Measurements from ENCODE around the gene MYL11.

MYL11 gene

DNA sequence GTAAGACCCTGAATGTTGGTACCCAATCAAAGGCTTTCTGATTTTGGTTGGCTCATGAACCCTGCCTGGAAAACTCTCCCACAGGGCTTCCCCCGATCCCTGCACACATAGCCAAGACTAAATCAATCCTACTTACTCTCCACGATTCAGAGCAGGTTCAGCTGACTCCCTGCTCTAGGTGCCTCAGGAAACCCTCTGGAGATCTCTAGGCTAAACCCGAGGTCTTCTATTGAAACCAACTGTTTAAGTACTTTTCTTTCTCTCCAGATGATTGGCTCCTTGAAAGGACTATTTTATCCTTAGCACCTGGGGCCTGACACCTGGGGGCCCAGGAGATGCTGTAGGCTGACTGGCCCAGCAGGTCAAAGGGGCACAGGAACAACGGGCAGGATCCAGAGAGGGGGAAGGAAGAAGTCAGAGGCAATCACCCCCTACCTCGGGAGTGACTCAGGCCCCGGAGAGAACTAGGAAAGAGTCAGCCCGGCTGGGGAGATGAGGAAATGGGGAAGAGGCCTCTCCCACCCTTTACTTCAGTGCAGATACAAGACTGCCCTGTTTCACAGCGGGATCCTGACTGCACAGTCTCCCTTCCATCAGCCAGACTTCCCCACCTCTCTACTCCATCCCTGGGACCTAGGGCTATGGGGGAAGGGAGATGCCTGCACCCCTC, 6.3 kb upstream of the MYL11 start (continued):
- TF ChIP-seq ZNF24 (tag by site-specific recombination; IDR thresholded peaks at IDR 0.05): no peak
- TF ChIP-seq EGR2 (tag by site-specific recombination; IDR thresholded peaks at IDR 0.05; ENCODE audit: low read depth): no peak
- TF ChIP-seq, protein P1, sequence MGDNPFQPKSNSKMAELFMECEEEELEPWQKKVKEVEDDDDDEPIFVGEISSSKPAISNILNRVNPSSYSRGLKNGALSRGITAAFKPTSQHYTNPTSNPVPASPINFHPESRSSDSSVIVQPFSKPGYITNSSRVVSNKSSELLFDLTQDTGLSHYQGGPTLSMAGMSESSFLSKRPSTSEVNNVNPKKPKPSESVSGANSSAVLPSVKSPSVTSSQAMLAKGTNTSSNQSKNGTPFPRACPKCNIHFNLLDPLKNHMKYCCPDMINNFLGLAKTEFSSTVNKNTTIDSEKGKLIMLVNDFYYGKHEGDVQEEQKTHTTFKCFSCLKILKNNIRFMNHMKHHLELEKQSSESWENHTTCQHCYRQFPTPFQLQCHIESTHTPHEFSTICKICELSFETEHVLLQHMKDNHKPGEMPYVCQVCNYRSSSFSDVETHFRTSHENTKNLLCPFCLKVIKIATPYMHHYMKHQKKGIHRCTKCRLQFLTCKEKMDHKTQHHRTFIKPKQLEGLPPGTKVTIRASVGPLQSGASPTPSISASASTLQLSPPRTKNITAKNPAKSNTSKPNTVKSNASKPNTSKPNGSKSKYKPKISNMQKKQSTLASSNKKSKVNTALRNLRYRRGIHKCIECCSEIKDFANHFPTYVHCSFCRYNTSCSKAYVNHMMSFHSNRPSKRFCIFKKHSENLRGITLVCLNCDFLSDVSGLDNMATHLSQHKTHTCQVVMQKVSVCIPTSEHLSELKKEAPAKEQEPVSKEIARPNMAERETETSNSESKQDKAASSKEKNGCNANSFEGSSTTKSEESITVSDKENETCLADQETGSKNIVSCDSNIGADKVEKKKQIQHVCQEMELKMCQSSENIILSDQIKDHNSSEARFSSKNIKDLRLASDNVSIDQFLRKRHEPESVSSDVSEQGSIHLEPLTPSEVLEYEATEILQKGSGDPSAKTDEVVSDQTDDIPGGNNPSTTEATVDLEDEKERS (tag by site-specific recombination; IDR thresholded peaks at IDR 0.05): no peak
- TF ChIP-seq ZNF48 (tag by site-specific recombination; IDR thresholded peaks at IDR 0.05): no peak
- no peak for TF ChIP-seq REPIN1 (tag by site-specific recombination; IDR thresholded peaks at IDR 0.05; ENCODE audit: low read depth)
- TF ChIP-seq KLF1 (tag by site-specific recombination; IDR thresholded peaks at IDR 0.05): no peak
- TF ChIP-seq ZNF211 (tag by site-specific recombination; IDR thresholded peaks at IDR 0.05; ENCODE audit: low read depth): no peak
- TF ChIP-seq GFI1B (tag by site-specific recombination; IDR thresholded peaks at IDR 0.05): no peak
- no peak for TF ChIP-seq ZNF560 (tag by site-specific recombination; IDR thresholded peaks at IDR 0.05; ENCODE audit: borderline replicate concordance)
- peak; percentile 96 for TF ChIP-seq ZBTB17 (tag by site-specific recombination; IDR thresholded peaks at IDR 0.05)
- no peak for TF ChIP-seq ZBTB8A (tag by site-specific recombination; IDR thresholded peaks at IDR 0.05)
- no peak for TF ChIP-seq ZNF157 (tag by site-specific recombination; IDR thresholded peaks at IDR 0.05)
- TF ChIP-seq ZNF350 (tag by site-specific recombination; IDR thresholded peaks at IDR 0.05): no peak
- TF ChIP-seq, protein P2, sequence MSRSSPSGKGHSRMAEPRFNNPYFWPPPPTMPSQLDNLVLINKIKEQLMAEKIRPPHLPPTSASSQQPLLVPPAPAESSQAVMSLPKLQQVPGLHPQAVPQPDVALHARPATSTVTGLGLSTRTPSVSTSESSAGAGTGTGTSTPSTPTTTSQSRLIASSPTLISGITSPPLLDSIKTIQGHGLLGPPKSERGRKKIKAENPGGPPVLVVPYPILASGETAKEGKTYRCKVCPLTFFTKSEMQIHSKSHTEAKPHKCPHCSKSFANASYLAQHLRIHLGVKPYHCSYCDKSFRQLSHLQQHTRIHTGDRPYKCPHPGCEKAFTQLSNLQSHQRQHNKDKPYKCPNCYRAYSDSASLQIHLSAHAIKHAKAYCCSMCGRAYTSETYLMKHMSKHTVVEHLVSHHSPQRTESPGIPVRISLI (tag by site-specific recombination; IDR thresholded peaks at IDR 0.05): no peak
- no peak for TF ChIP-seq ZNF530 (tag by site-specific recombination; IDR thresholded peaks at IDR 0.05; ENCODE audit: low read depth)
- no peak for TF ChIP-seq HOXA7 (CRISPR knock-in tag; IDR thresholded peaks at IDR 0.05; ENCODE audit: borderline replicate concordance)
- peak; percentile 56 for TF ChIP-seq GLIS2 (tag by site-specific recombination; IDR thresholded peaks at IDR 0.05)
- no peak for TF ChIP-seq ZNF138 (tag by site-specific recombination; IDR thresholded peaks at IDR 0.05; ENCODE audit: borderline replicate concordance)
- TF ChIP-seq, protein P3, sequence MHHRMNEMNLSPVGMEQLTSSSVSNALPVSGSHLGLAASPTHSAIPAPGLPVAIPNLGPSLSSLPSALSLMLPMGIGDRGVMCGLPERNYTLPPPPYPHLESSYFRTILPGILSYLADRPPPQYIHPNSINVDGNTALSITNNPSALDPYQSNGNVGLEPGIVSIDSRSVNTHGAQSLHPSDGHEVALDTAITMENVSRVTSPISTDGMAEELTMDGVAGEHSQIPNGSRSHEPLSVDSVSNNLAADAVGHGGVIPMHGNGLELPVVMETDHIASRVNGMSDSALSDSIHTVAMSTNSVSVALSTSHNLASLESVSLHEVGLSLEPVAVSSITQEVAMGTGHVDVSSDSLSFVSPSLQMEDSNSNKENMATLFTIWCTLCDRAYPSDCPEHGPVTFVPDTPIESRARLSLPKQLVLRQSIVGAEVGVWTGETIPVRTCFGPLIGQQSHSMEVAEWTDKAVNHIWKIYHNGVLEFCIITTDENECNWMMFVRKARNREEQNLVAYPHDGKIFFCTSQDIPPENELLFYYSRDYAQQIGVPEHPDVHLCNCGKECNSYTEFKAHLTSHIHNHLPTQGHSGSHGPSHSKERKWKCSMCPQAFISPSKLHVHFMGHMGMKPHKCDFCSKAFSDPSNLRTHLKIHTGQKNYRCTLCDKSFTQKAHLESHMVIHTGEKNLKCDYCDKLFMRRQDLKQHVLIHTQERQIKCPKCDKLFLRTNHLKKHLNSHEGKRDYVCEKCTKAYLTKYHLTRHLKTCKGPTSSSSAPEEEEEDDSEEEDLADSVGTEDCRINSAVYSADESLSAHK (tag by site-specific recombination; IDR thresholded peaks at IDR 0.05): no peak
- TF ChIP-seq ZNF132 (tag by site-specific recombination; IDR thresholded peaks at IDR 0.05; ENCODE audit: borderline replicate concordance): no peak
- TF ChIP-seq IKZF3 (tag by site-specific recombination; IDR thresholded peaks at IDR 0.05): peak; percentile 63
- TF ChIP-seq ZNF311 (tag by site-specific recombination; IDR thresholded peaks at IDR 0.05; ENCODE audit: borderline replicate concordance): no peak
- TF ChIP-seq KLF9 (tag by site-specific recombination; IDR thresholded peaks at IDR 0.05; ENCODE audit: low read depth): no peak
- TF ChIP-seq ZNF335 (tag by site-specific recombination; conservative IDR thresholded peaks at IDR 0.05): no peak
- TF ChIP-seq MZF1 (tag by site-specific recombination; IDR thresholded peaks at IDR 0.05; ENCODE audit: borderline replicate concordance): no peak
- no peak for TF ChIP-seq YY1 (tag by site-specific recombination; IDR thresholded peaks at IDR 0.05)
- TF ChIP-seq ZFHX2 (tag by site-specific recombination; conservative IDR thresholded peaks at IDR 0.05): no peak
- TF ChIP-seq ZNF701 (tag by site-specific recombination; IDR thresholded peaks at IDR 0.05): no peak
- no peak for TF ChIP-seq ZSCAN16 (tag by site-specific recombination; IDR thresholded peaks at IDR 0.05)
- TF ChIP-seq, protein P4, sequence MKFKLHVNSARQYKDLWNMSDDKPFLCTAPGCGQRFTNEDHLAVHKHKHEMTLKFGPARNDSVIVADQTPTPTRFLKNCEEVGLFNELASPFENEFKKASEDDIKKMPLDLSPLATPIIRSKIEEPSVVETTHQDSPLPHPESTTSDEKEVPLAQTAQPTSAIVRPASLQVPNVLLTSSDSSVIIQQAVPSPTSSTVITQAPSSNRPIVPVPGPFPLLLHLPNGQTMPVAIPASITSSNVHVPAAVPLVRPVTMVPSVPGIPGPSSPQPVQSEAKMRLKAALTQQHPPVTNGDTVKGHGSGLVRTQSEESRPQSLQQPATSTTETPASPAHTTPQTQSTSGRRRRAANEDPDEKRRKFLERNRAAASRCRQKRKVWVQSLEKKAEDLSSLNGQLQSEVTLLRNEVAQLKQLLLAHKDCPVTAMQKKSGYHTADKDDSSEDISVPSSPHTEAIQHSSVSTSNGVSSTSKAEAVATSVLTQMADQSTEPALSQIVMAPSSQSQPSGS (tag by site-specific recombination; IDR thresholded peaks at IDR 0.05; ENCODE audit: low read depth): no peak
- TF ChIP-seq GLI4 (tag by site-specific recombination; IDR thresholded peaks at IDR 0.05): no peak
- TF ChIP-seq, protein P5, sequence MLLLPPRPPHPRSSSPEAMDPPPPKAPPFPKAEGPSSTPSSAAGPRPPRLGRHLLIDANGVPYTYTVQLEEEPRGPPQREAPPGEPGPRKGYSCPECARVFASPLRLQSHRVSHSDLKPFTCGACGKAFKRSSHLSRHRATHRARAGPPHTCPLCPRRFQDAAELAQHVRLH (tag by site-specific recombination; IDR thresholded peaks at IDR 0.05): no peak
- TF ChIP-seq WT1 (tag by site-specific recombination; IDR thresholded peaks at IDR 0.05): no peak
- TF ChIP-seq BCL11A (tag by site-specific recombination; IDR thresholded peaks at IDR 0.05; ENCODE audit: low read depth): 0 out of 2 replicates have a peak, but pooled peaks have one; percentile 13

Measured in HEK293 (cell line).